Hepatocyte (in vitro differentiated cells): Measurements from ENCODE around the gene UQCC5. TPM values are rescaled to one million over a fixed set of nuclear protein-coding genes. Genes with fewer than 3 reads are reported as not detected.
A peak's percentile ranks its signal among the peaks of the same experiment; 100 is the strongest.

Experiments
- DNase-seq: peaks from one replicate; pipeline ENCODE4 v3.0.0-alpha.2; 2016; ENCODE audit warnings: low spot score
- H2AFZ ChIP-seq: fragments of 200-600 bp; sonication (generic); 2 replicates; pipeline ENCODE4 v1.6.0; 2016; ENCODE audit warnings: antibody characterized with exemption, mild to moderate bottlenecking
- H3K27ac ChIP-seq: fragments of 200-600 bp; sonication (generic); 2 replicates; pipeline ENCODE4 v1.5.1; 2016; ENCODE audit warnings: mild to moderate bottlenecking
- H3K27me3 ChIP-seq: fragments of 200-600 bp; sonication (generic); 2 replicates; pipeline ENCODE4 v1.6.1; 2016
- H3K36me3 ChIP-seq: fragments of 200-600 bp; sonication (generic); replicated peaks from 2 replicates; pipeline ENCODE4 v1.5.1; 2016; ENCODE audit warnings: low read depth; ENCODE audit not compliant: insufficient read depth
- H3K4me1 ChIP-seq: fragments of 200-600 bp; sonication (generic); 2 replicates; pipeline ENCODE4 v1.5.1; 2016; ENCODE audit warnings: mild to moderate bottlenecking, moderate library complexity; ENCODE audit not compliant: insufficient read depth
- H3K4me2 ChIP-seq: fragments of 200-600 bp; sonication (generic); 2 replicates; pipeline ENCODE4 v1.6.0; 2016
- H3K4me3 ChIP-seq: fragments of 200-600 bp; sonication (generic); 2 replicates; pipeline ENCODE4 v1.5.1; 2016; ENCODE audit warnings: mild to moderate bottlenecking
- H3K79me2 ChIP-seq: fragments of 200-600 bp; sonication (generic); 2 replicates; pipeline ENCODE4 v1.6.0; 2017; ENCODE audit warnings: mild to moderate bottlenecking
- H3K9me2 ChIP-seq: fragments of 200-600 bp; sonication (generic); replicated peaks from 2 replicates; pipeline ENCODE4 v1.6.0; 2017; ENCODE audit warnings: mild to moderate bottlenecking; ENCODE audit not compliant: insufficient read depth
- H3K9me3 ChIP-seq: fragments of 200-600 bp; sonication (generic); 2 replicates; pipeline ENCODE4 v1.5.1; 2016; ENCODE audit warnings: low read depth, mild to moderate bottlenecking
- H4K20me1 ChIP-seq: fragments of 200-600 bp; sonication (generic); 2 replicates; pipeline ENCODE4 v1.6.0; 2016; ENCODE audit warnings: mild to moderate bottlenecking; ENCODE audit not compliant: insufficient read depth, poor library complexity, severe bottlenecking
- CTCF ChIP-seq: fragments of 200-600 bp; sonication (generic); IDR thresholded peaks from 2 replicates; pipeline ENCODE4 v1.5.1; 2016; ENCODE audit warnings: antibody characterized with exemption, mild to moderate bottlenecking; ENCODE audit not compliant: poor library complexity
- EZH2 ChIP-seq: fragments of 200-600 bp; sonication (generic); IDR thresholded peaks from 2 replicates; pipeline ENCODE4 v1.6.1; 2016; ENCODE audit warnings: antibody characterized with exemption, mild to moderate bottlenecking, borderline replicate concordance
- EZH2phosphoT487 ChIP-seq: fragments of 200-600 bp; sonication (generic); IDR thresholded peaks from one replicate; pipeline ENCODE4 v1.6.1; 2018; ENCODE audit warnings: antibody characterized with exemption, mild to moderate bottlenecking, low read depth, moderate library complexity; ENCODE audit not compliant: unreplicated experiment, severe bottlenecking
- WGBS: methylation state at CpG from one replicate; pipeline ENCODE4 v1.1.6; 2016; ENCODE audit warnings: low lambda C conversion rate; ENCODE audit errors: missing lambda C conversion rate; 5-methylcytosine and 5-hydroxymethylcytosine counted together
- polyA plus RNA-seq: library from polyadenylated mRNA; unstranded; fragments of >200 nt; fragmentation: Nextera tagmentation; extraction: Ambion mirVana; gene quantifications from 2 replicates; pipeline ENCODE4 v1.2.1, GENCODE V29; 2016
- total RNA-seq: library from RNA; depleted of rRNA; stranded (reverse); fragments of >200 nt; gene quantifications from 2 replicates; pipeline ENCODE4 v1.2.3, GENCODE V29; 2014

UQCC5 gene
- total RNA-seq: 0.12 and 0.83 TPM in 2 replicates
- polyA plus RNA-seq: 51.7 and 59.4 TPM in 2 replicates

GRCh38 chr3:52536369-52537164 is at the start of gene UQCC5:
TSS of gene UQCC5 (plus strand) at chr3:52536605. CDS start at chr3:52536756, 151 bp downstream.
- Histone ChIP-seq H3K9me2 (no peaks in the 10 kb centered on the region), H3K79me2 (peaks cover 75% of the 10 kb centered on the region), H3K27me3 (no peaks in the 10 kb centered on the region), H3K27ac (peak within 1 kb of the TSS; percentile 85), H4K20me1 (peaks cover 22% of the 10 kb centered on the region), H3K4me3 (peak within 1 kb of the TSS; percentile 44), H3K9me3 (no peaks in the 10 kb centered on the region), H3K4me1 (peaks cover 43% of the 10 kb centered on the region), H3K36me3 (no peaks in the 10 kb centered on the region), H2AFZ (peak within 1 kb of the TSS; percentile 42), H3K4me2 (peak within 1 kb of the TSS; percentile 94)
- WGBS: 2% methylated on average over 61 of the region's 65 CpGs
- TF ChIP-seq CTCF (peak; percentile 11), EZH2phosphoT487 (no peak)
- DNase-seq: peak; percentile 99

GRCh38 chr3:52487050-52487787 is 49.2 kb upstream of the UQCC5 start:
- H3K4me3 ChIP-seq: no peak overlapping the region
- no peaks in the 10 kb centered on the region for H4K20me1 ChIP-seq
- no peak overlapping the region for H3K4me2 ChIP-seq
- peaks cover 20% of the 10 kb centered on the region for H3K4me1 ChIP-seq
- H3K79me2 ChIP-seq: no peaks in the 10 kb centered on the region
- no peak overlapping the region for H3K27ac ChIP-seq
- no peaks in the 10 kb centered on the region for H3K36me3 ChIP-seq
- no peaks in the 10 kb centered on the region for H3K9me2 ChIP-seq
- H3K9me3 ChIP-seq: no peaks in the 10 kb centered on the region
- no peak for DNase-seq
- no peaks in the 10 kb centered on the region for H3K27me3 ChIP-seq
- H2AFZ ChIP-seq: no peak overlapping the region
- TF ChIP-seq EZH2 (no peak), EZH2phosphoT487 (no peak), CTCF (no peak)
- WGBS: 98% methylated on average over 28 of the region's 31 CpGs

- Histone ChIP-seq H3K79me2 (no peaks in the 10 kb centered on the region), H3K36me3 (no peaks in the 10 kb centered on the region), H3K27me3 (no peaks in the 10 kb centered on the region), H3K4me2 (no peak overlapping the region), H3K9me3 (no peaks in the 10 kb centered on the region), H3K4me1 (peaks cover 18% of the 10 kb centered on the region), H3K9me2 (no peaks in the 10 kb centered on the region), H4K20me1 (no peaks in the 10 kb centered on the region), H2AFZ (no peak overlapping the region), H3K27ac (no peak overlapping the region), H3K4me3 (no peak overlapping the region)
- DNase-seq: no peak
- WGBS: 96% methylated on average over 54 of the region's 59 CpGs
- no peak for TF ChIP-seq CTCF
- no peak for TF ChIP-seq EZH2phosphoT487
- no peak for TF ChIP-seq EZH2
Measured at GRCh38 chr3:52487788-52488691, 48.4 kb upstream of the UQCC5 start.
